ENCODE data around the gene LRRC4C.

The LRRC4C gene

DNA sequence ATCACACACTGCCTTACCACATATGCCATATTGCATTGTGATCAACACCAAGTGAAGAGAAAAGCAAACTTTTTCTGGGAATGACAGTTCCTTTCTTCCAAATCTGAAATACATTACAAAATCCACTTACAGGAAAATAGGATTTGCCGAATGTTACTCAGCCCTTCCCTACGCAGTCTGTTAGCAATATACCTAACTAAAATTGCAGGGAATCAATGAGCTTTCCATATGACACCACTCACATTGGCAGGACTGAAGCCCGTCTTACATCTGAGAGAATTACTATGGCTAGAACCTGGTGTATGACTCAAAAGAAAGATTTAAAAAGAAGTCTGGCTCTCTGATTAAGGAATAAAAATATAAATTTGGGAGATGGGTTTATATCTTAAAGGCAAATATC is 136.0 kb downstream of the LRRC4C start:
- TF ChIP-seq EP300 (IDR thresholded peaks at IDR 0.05; ENCODE audit: borderline replicate concordance): no peak
- TF ChIP-seq YY1 (IDR thresholded peaks at IDR 0.05; ENCODE audit: low read depth): no peak
- TF ChIP-seq NFIC (IDR thresholded peaks at IDR 0.05): no peak
- TF ChIP-seq USF1 (IDR thresholded peaks at IDR 0.05): no peak
- TF ChIP-seq MAX (IDR thresholded peaks at IDR 0.05): no peak
- no peak for TF ChIP-seq EGR1 (IDR thresholded peaks at IDR 0.05)
- TF ChIP-seq, protein P1, sequence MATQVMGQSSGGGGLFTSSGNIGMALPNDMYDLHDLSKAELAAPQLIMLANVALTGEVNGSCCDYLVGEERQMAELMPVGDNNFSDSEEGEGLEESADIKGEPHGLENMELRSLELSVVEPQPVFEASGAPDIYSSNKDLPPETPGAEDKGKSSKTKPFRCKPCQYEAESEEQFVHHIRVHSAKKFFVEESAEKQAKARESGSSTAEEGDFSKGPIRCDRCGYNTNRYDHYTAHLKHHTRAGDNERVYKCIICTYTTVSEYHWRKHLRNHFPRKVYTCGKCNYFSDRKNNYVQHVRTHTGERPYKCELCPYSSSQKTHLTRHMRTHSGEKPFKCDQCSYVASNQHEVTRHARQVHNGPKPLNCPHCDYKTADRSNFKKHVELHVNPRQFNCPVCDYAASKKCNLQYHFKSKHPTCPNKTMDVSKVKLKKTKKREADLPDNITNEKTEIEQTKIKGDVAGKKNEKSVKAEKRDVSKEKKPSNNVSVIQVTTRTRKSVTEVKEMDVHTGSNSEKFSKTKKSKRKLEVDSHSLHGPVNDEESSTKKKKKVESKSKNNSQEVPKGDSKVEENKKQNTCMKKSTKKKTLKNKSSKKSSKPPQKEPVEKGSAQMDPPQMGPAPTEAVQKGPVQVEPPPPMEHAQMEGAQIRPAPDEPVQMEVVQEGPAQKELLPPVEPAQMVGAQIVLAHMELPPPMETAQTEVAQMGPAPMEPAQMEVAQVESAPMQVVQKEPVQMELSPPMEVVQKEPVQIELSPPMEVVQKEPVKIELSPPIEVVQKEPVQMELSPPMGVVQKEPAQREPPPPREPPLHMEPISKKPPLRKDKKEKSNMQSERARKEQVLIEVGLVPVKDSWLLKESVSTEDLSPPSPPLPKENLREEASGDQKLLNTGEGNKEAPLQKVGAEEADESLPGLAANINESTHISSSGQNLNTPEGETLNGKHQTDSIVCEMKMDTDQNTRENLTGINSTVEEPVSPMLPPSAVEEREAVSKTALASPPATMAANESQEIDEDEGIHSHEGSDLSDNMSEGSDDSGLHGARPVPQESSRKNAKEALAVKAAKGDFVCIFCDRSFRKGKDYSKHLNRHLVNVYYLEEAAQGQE (IDR thresholded peaks at IDR 0.05; ENCODE audit: low read depth): no peak
- TF ChIP-seq RAD21 (IDR thresholded peaks at IDR 0.05; ENCODE audit: low read depth): no peak
- TF ChIP-seq CREB1 (IDR thresholded peaks at IDR 0.05; ENCODE audit: low read depth): no peak
- TF ChIP-seq ZBTB7A (IDR thresholded peaks at IDR 0.05; ENCODE audit: low read depth): no peak
- no peak for TF ChIP-seq TEAD4 (IDR thresholded peaks at IDR 0.05)
- no peak for TF ChIP-seq CEBPB (IDR thresholded peaks at IDR 0.05)
- no peak for TF ChIP-seq TAF1 (IDR thresholded peaks at IDR 0.05; ENCODE audit: low read depth)
- TF ChIP-seq TCF12 (IDR thresholded peaks at IDR 0.05; ENCODE audit: low read depth): no peak

GRCh38 chr11:41320653-41321052 is 138.8 kb downstream of the LRRC4C start:
- TF ChIP-seq TAF1 (IDR thresholded peaks at IDR 0.05; ENCODE audit: low read depth): no peak
- TF ChIP-seq MAX (IDR thresholded peaks at IDR 0.05): no peak
- no peak for TF ChIP-seq CREB1 (IDR thresholded peaks at IDR 0.05; ENCODE audit: low read depth)
- TF ChIP-seq TCF12 (IDR thresholded peaks at IDR 0.05; ENCODE audit: low read depth): no peak
- no peak for TF ChIP-seq ZBTB7A (IDR thresholded peaks at IDR 0.05; ENCODE audit: low read depth)
- TF ChIP-seq, protein P1 (IDR thresholded peaks at IDR 0.05; ENCODE audit: low read depth): no peak

- no peak for TF ChIP-seq FOXM1 (IDR thresholded peaks at IDR 0.05; ENCODE audit: borderline replicate concordance, low read depth)
- no peak for TF ChIP-seq YY1 (IDR thresholded peaks at IDR 0.05; ENCODE audit: low read depth)
- TF ChIP-seq TAF1 (IDR thresholded peaks at IDR 0.05; ENCODE audit: low read depth): no peak
- TF ChIP-seq TCF12 (IDR thresholded peaks at IDR 0.05; ENCODE audit: low read depth): no peak
- TF ChIP-seq EGR1 (IDR thresholded peaks at IDR 0.05): no peak
- TF ChIP-seq RAD21 (IDR thresholded peaks at IDR 0.05; ENCODE audit: low read depth): no peak
- TF ChIP-seq NFIC (IDR thresholded peaks at IDR 0.05): no peak
- TF ChIP-seq CREB1 (IDR thresholded peaks at IDR 0.05; ENCODE audit: low read depth): no peak
- no peak for TF ChIP-seq EP300 (IDR thresholded peaks at IDR 0.05; ENCODE audit: borderline replicate concordance)
- TF ChIP-seq CEBPB (IDR thresholded peaks at IDR 0.05): no peak
Measured at GRCh38 chr11:41320238-41320637, 139.2 kb downstream of the LRRC4C start.

- TF ChIP-seq MAX (IDR thresholded peaks at IDR 0.05) (no peak), RAD21 (IDR thresholded peaks at IDR 0.05; ENCODE audit: low read depth) (no peak), USF1 (IDR thresholded peaks at IDR 0.05) (no peak), CREB1 (IDR thresholded peaks at IDR 0.05; ENCODE audit: low read depth) (no peak), NFIC (IDR thresholded peaks at IDR 0.05) (no peak), TEAD4 (IDR thresholded peaks at IDR 0.05) (no peak), TCF12 (IDR thresholded peaks at IDR 0.05; ENCODE audit: low read depth) (no peak), CEBPB (IDR thresholded peaks at IDR 0.05) (no peak), EP300 (IDR thresholded peaks at IDR 0.05; ENCODE audit: borderline replicate concordance) (no peak), EGR1 (IDR thresholded peaks at IDR 0.05) (no peak), YY1 (IDR thresholded peaks at IDR 0.05; ENCODE audit: low read depth) (no peak), ZBTB7A (IDR thresholded peaks at IDR 0.05; ENCODE audit: low read depth) (no peak), TAF1 (IDR thresholded peaks at IDR 0.05; ENCODE audit: low read depth) (no peak), FOXM1 (IDR thresholded peaks at IDR 0.05; ENCODE audit: borderline replicate concordance, low read depth) (no peak)
- TF ChIP-seq, protein P1 (IDR thresholded peaks at IDR 0.05; ENCODE audit: low read depth): no peak
Measured at GRCh38 chr11:41319434-41319833, 140.0 kb downstream of the LRRC4C start.
